ENCODE measurements around the gene MS4A10.

The MS4A10 gene

GRCh38 chr11:60830478-60831142 lies 45.5 kb downstream of the MS4A10 start:
- no peak for DNase-seq

GRCh38 chr11:60831143-60831500 lies 46.0 kb downstream of the MS4A10 start:
- peak; percentile 82 for DNase-seq

GRCh38 chr11:60831501-60832079 lies 46.5 kb downstream of the MS4A10 start:
- no peak for DNase-seq

GRCh38 chr11:60834742-60835533 lies 49.8 kb downstream of the MS4A10 start:
- DNase-seq: no peak

- DNase-seq: no peak
These were observed 50.4 kb downstream of the MS4A10 start for GRCh38 chr11:60835534-60835846.

- DNase-seq: no peak
These were observed 51.9 kb downstream of the MS4A10 start for GRCh38 chr11:60836866-60837515.

GRCh38 chr11:60838132-60838531 lies 53.0 kb downstream of the MS4A10 start:
- no peak for DNase-seq

GRCh38 chr11:60840470-60841430 lies 55.6 kb downstream of the MS4A10 start:
- DNase-seq: peak; percentile 85

GRCh38 chr11:60841797-60842667 lies 56.9 kb downstream of the MS4A10 start, which contains the start of gene CCDC86:
CCDC86 (plus strand) TSS chr11:60842113; CDS start chr11:60842125, 12 bp downstream.
- peak; percentile 98 for DNase-seq

- no peak for DNase-seq
These were observed 57.8 kb downstream of the MS4A10 start for GRCh38 chr11:60842668-60843600.

- DNase-seq: no peak
These were observed 59.1 kb downstream of the MS4A10 start for GRCh38 chr11:60844045-60844869.

GRCh38 chr11:60844870-60845221 lies 59.7 kb downstream of the MS4A10 start:
- no peak for DNase-seq

- DNase-seq: no peak
These were observed 60.2 kb downstream of the MS4A10 start for GRCh38 chr11:60845338-60845737.

GRCh38 chr11:60847281-60847680 lies 62.1 kb downstream of the MS4A10 start:
- DNase-seq: no peak

- DNase-seq: no peak
These were observed 62.8 kb downstream of the MS4A10 start for GRCh38 chr11:60847896-60848295.

GRCh38 chr11:60848714-60849151 lies 63.6 kb downstream of the MS4A10 start:
- DNase-seq: no peak

GRCh38 chr11:60849641-60850520 lies 64.7 kb downstream of the MS4A10 start:
- no peak for DNase-seq
